H1 (cell line): ENCODE measurements around the gene ZRANB1. TPM values are rescaled to one million over a fixed set of nuclear protein-coding genes. Genes with fewer than 3 reads are reported as not detected.

ENCODE experiments used
- CHD7 ChIP-seq: fragments of 300-600 bp; sonication (generic); IDR thresholded peaks from 2 replicates; pipeline ENCODE4 v1.7.1; 2012; ENCODE audit warnings: low read length, moderate library complexity, mild to moderate bottlenecking, inconsistent platforms; ENCODE audit not compliant: insufficient replicate concordance
- KDM5A ChIP-seq: fragments of 200-600 bp; IDR thresholded peaks from 2 replicates; pipeline ENCODE4 v1.7.1; 2012; ENCODE audit warnings: mild to moderate bottlenecking, low read length, inconsistent platforms, mixed read lengths
- NRF1 ChIP-seq: IDR thresholded peaks from 2 replicates; pipeline ENCODE4 v1.6.1; 2011; ENCODE audit warnings: mild to moderate bottlenecking, low read depth, low read length, improper control_type of control experiment
- ZNF274 ChIP-seq: IDR thresholded peaks from 2 replicates; pipeline ENCODE4 v1.7.0; 2012; ENCODE audit warnings: low read length, borderline replicate concordance; ENCODE audit errors: extremely low read depth
- polyA plus RNA-seq, 7 experiments: library from polyadenylated mRNA; depleted of rRNA in 3 of 7; stranded (reverse) in 5 of 7; unstranded in 2 of 7; fragments of >200 nt in 5 of 7; fragments of 200-250 nt in 2 of 7; gene quantifications; 1 replicate in 5 of 7; 2 replicates in 1 of 7; 4 replicates in 1 of 7; pipeline versions ENCODE4 v1.2.1 to v1.2.3, GENCODE V29; 2011 to 2013; ENCODE audit warnings: missing spikeins in 2 of 7, mixed read lengths in 2 of 7
- total RNA-seq: library from RNA; stranded (reverse); fragmentation: NEBNext Ultra II Directional; extraction: Animal tissue kit (Norgen Biotek cat#: 25700); gene quantifications from 2 replicates; pipeline ENCODE4 v1.2.1, GENCODE V29; 2021

Gene ZRANB1
- total and polyA plus RNA-seq, 2 of the 8 experiments (the other 6 are each of a cell fraction or from before 2014, with no cell fraction given), result 6.1 to 19.9 TPM

- TF ChIP-seq CHD7 (no peak), NRF1 (no peak), ZNF274 (no peak), KDM5A (no peak)
Observed at GRCh38 chr10:125026036-125026931, 84.4 kb downstream of the ZRANB1 start (continued).
